Germinal center (tissue), 1 donor: ENCODE measurements around the gene SLC25A22.

Experiments
- DNase-seq: peaks from one replicate; pipeline ENCODE4 v3.0.0; 2012; ENCODE audit warnings: mixed read lengths, low spot score

SLC25A22 gene

GRCh38 chr11:746289-747157 lies 51.6 kb downstream of the SLC25A22 start:
- no peak for DNase-seq

DNA sequence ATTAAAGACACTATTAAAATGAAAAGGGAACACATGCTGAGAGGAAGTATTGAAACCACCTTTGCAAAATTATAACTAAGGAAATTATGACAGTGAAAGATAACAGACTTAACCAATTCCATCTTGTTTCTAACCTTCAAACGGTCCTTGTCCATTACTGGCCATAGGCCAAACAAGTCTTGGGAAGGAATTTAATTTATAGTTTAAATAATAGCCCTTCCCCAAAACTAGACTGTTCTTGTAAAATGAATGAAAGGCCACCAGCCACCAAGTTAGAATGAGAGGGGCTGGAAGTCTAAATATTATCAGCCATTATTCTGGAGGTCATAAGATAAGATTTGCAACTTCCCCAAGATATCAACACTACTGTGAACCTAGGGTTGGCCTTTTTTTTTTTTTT lies 52.7 kb downstream of the SLC25A22 start:
- DNase-seq = no peak

GRCh38 chr11:742571-743201 lies 55.4 kb downstream of the SLC25A22 start:
- no peak for DNase-seq

- DNase-seq = no peak
These were observed 55.9 kb downstream of the SLC25A22 start for GRCh38 chr11:742156-742546.
